Measurements from ENCODE around the gene RFC4. TPM values are rescaled to one million over a fixed set of nuclear protein-coding genes. Genes with fewer than 3 reads are reported as not detected.

The RFC4 gene
- total and polyA plus RNA-seq, 2 experiments from 2014 or later: 73.3 to 107 TPM

DNA sequence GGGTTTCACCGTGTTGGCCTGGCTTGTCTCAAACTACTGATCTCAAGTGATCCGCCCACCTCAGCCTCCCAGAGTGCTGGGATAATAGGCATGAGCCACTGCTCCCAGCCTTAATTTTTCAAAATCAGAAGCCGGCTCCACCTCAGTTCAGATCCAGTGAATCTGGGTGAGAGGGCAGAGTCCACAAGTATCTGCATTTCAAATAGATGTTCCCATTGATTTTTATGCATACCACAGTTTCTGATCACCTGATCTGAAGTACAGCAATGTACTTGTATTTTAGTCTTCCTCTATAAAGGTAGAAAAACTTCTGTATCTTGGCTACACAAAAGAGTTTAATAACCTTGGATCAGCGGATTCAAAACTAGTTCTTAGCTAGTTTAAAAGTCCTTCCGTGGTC lies 27.1 kb downstream of the RFC4 start:
- Mint-ChIP-seq H3K4me1 (peaks cover 9% of the 10 kb centered on the region), H3K27me3 (ENCODE audit: insufficient read depth, low read depth, poor library complexity) (peaks cover 27% of the 10 kb centered on the region), H3K36me3 (ENCODE audit: low read depth) (peaks cover 11% of the 10 kb centered on the region), H3K4me3 (no peak overlapping the region), H3K27ac (no peak overlapping the region), H3K9me3 (peaks cover 9% of the 10 kb centered on the region)
- Histone ChIP-seq H3K27ac (ENCODE audit: low read depth) (no peak overlapping the region), H2AFZ (no peak overlapping the region), H3K4me3 (no peak overlapping the region), H3K9me2 (ENCODE audit: insufficient read depth) (no peaks in the 10 kb centered on the region), H3K4me1 (ENCODE audit: insufficient read depth) (peaks cover 7% of the 10 kb centered on the region; the same call in 1 of the 2 replicates), H3K27me3 (ENCODE audit: insufficient read depth) (0 out of 2 replicates have a peak, but pooled peaks cover 5% of the 10 kb centered on the region), H3K36me3 (ENCODE audit: insufficient read depth) (peaks cover 3% of the 10 kb centered on the region; the same call in 1 of the 2 replicates), H3K79me2 (replicated peaks; ENCODE audit: insufficient read depth) (peaks cover 10% of the 10 kb centered on the region), H4K20me1 (replicated peaks; ENCODE audit: insufficient read depth) (peaks cover 2% of the 10 kb centered on the region), H3F3A (replicated peaks; ENCODE audit: low read depth) (peaks cover 8% of the 10 kb centered on the region), H3K4me2 (no peak overlapping the region)
- TF ChIP-seq, protein P1, sequence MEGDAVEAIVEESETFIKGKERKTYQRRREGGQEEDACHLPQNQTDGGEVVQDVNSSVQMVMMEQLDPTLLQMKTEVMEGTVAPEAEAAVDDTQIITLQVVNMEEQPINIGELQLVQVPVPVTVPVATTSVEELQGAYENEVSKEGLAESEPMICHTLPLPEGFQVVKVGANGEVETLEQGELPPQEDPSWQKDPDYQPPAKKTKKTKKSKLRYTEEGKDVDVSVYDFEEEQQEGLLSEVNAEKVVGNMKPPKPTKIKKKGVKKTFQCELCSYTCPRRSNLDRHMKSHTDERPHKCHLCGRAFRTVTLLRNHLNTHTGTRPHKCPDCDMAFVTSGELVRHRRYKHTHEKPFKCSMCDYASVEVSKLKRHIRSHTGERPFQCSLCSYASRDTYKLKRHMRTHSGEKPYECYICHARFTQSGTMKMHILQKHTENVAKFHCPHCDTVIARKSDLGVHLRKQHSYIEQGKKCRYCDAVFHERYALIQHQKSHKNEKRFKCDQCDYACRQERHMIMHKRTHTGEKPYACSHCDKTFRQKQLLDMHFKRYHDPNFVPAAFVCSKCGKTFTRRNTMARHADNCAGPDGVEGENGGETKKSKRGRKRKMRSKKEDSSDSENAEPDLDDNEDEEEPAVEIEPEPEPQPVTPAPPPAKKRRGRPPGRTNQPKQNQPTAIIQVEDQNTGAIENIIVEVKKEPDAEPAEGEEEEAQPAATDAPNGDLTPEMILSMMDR (conservative IDR thresholded peaks at IDR 0.05; ENCODE audit: low read depth in 2 of 2): no peak
- TF ChIP-seq EZH2 (IDR thresholded peaks at IDR 0.05; ENCODE audit: low read depth, unreplicated experiment): no peak
- TF ChIP-seq NANOG (IDR thresholded peaks at IDR 0.05; ENCODE audit: borderline replicate concordance): no peak
- no peak for TF ChIP-seq EZH2phosphoT487 (IDR thresholded peaks at IDR 0.05; ENCODE audit: unreplicated experiment)
- TF ChIP-seq ZNF114 (CRISPR knock-in tag; IDR thresholded peaks at IDR 0.05): no peak
- no peak for TF ChIP-seq JUNB (IDR thresholded peaks at IDR 0.05; ENCODE audit: unreplicated experiment)
- TF ChIP-seq, protein P2, sequence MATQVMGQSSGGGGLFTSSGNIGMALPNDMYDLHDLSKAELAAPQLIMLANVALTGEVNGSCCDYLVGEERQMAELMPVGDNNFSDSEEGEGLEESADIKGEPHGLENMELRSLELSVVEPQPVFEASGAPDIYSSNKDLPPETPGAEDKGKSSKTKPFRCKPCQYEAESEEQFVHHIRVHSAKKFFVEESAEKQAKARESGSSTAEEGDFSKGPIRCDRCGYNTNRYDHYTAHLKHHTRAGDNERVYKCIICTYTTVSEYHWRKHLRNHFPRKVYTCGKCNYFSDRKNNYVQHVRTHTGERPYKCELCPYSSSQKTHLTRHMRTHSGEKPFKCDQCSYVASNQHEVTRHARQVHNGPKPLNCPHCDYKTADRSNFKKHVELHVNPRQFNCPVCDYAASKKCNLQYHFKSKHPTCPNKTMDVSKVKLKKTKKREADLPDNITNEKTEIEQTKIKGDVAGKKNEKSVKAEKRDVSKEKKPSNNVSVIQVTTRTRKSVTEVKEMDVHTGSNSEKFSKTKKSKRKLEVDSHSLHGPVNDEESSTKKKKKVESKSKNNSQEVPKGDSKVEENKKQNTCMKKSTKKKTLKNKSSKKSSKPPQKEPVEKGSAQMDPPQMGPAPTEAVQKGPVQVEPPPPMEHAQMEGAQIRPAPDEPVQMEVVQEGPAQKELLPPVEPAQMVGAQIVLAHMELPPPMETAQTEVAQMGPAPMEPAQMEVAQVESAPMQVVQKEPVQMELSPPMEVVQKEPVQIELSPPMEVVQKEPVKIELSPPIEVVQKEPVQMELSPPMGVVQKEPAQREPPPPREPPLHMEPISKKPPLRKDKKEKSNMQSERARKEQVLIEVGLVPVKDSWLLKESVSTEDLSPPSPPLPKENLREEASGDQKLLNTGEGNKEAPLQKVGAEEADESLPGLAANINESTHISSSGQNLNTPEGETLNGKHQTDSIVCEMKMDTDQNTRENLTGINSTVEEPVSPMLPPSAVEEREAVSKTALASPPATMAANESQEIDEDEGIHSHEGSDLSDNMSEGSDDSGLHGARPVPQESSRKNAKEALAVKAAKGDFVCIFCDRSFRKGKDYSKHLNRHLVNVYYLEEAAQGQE (IDR thresholded peaks at IDR 0.05; ENCODE audit: unreplicated experiment): no peak
- no peak for TF ChIP-seq STAT1 (IDR thresholded peaks at IDR 0.05; ENCODE audit: unreplicated experiment)
- no peak for TF ChIP-seq ZNF331 (CRISPR knock-in tag; IDR thresholded peaks at IDR 0.05; ENCODE audit: low read depth)
- DNase-seq (ENCODE audit: low spot score) (no peak), ATAC-seq (no peak)

DNA sequence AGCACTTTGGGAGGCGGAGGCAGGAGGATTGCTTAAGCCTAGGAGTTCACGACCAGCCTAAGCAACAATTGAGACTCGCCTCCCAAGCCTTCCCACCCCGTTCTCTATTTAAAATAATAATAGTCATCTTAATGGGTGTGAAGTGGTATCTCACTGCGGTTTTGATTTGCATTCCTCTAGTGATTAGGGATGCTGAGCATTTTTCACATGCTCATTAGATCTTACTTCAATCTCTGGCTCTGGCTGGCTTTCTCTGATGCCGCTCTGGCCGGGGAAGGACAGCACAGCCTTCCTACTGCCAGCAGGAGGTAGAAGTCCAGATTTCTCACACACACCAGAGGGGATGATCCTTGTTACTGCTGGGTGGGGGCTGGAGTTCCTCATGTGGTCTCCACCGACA lies 30.3 kb downstream of the RFC4 start:
- TF ChIP-seq EZH2phosphoT487 (IDR thresholded peaks at IDR 0.05; ENCODE audit: unreplicated experiment): no peak
- TF ChIP-seq NANOG (IDR thresholded peaks at IDR 0.05; ENCODE audit: borderline replicate concordance): peak; percentile 91
- TF ChIP-seq, protein P3, sequence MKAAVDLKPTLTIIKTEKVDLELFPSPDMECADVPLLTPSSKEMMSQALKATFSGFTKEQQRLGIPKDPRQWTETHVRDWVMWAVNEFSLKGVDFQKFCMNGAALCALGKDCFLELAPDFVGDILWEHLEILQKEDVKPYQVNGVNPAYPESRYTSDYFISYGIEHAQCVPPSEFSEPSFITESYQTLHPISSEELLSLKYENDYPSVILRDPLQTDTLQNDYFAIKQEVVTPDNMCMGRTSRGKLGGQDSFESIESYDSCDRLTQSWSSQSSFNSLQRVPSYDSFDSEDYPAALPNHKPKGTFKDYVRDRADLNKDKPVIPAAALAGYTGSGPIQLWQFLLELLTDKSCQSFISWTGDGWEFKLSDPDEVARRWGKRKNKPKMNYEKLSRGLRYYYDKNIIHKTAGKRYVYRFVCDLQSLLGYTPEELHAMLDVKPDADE (IDR thresholded peaks at IDR 0.05): no peak
- TF ChIP-seq, protein P1 (conservative IDR thresholded peaks at IDR 0.05; ENCODE audit: low read depth in 2 of 2): peak; percentile 27 to 36; a peak in 2 of 4 replicates
- TF ChIP-seq ZNF331 (CRISPR knock-in tag; IDR thresholded peaks at IDR 0.05; ENCODE audit: low read depth): no peak
- Mint-ChIP-seq H3K27me3 (ENCODE audit: insufficient read depth, low read depth, poor library complexity) (peaks cover 13% of the 10 kb centered on the region), H3K4me1 (peaks cover 16% of the 10 kb centered on the region)

More for the DNA sequence above, 30.3 kb downstream of the RFC4 start:
- Histone ChIP-seq H2AFZ (no peak overlapping the region), H3K9me2 (ENCODE audit: insufficient read depth) (no peaks in the 10 kb centered on the region), H3K27ac (ENCODE audit: low read depth) (no peak overlapping the region), H3K4me2 (peak overlapping the region; percentile 13; the same call in 1 of the 2 replicates), H3K36me3 (ENCODE audit: insufficient read depth) (no peaks in the 10 kb centered on the region), H3K4me3 (0 out of 2 replicates have a peak overlapping the region, but pooled peaks have one; percentile 10), H3K4me1 (ENCODE audit: insufficient read depth) (peaks cover 10% of the 10 kb centered on the region; the same call in 1 of the 2 replicates), H3F3A (replicated peaks; ENCODE audit: low read depth) (peaks cover 4% of the 10 kb centered on the region), H4K20me1 (replicated peaks; ENCODE audit: insufficient read depth) (no peaks in the 10 kb centered on the region), H3K27me3 (ENCODE audit: insufficient read depth) (peaks cover 24% of the 10 kb centered on the region), H3K79me2 (replicated peaks; ENCODE audit: insufficient read depth) (no peaks in the 10 kb centered on the region)
- Mint-ChIP-seq H3K36me3 (ENCODE audit: low read depth) (no peaks in the 10 kb centered on the region), H3K9me3 (no peaks in the 10 kb centered on the region; the same call in 2 of the 3 replicates), H3K4me3 (peak overlapping the region; percentile 11; the same call in 1 of the 3 replicates), H3K27ac (no peak overlapping the region)
- DNase-seq (ENCODE audit: low spot score): peak; percentile 76
- peak; percentile 78 for ATAC-seq
